ENCODE data around the gene MED19.
"Not testable (repeated sequence)": the region's sequence is repeated elsewhere in the genome, so short reads cannot be mapped to it uniquely, and the experiment has no call there.

MED19 gene

DNA sequence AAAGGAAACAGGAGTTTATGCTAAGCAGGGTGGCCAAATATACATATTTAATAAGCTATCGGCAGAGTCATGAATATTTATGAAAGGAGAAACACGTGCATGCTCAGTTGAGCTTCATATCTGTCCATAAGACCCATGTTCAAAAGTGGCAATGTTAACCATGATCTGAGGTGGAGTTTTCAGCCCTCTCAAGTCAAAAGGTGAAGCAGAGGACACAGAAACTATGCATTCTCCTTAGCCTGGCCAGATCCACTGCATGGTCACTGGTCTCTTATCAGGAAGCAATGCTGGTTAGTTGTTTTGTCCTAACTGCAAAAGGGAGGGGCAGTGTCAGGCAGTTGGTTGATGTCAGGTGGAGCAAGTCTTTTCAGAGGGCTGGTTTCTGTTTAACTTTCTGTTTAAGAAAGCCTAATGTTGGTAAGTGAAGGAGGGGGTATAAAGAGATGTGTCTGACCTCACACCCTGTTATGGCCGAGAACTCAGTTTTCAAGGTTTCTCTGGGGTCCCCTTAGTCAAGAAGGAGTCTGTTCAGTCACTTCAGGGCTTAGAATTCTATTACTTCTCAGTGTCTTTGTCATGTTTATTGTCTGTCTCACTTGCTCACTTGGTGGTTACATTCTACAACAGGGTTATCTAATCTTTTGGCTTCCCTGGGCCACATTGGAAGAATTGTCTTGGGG is 23.7 kb upstream of the MED19 start:
- no peak overlapping the region for H3K27ac ChIP-seq
- no peaks in the 10 kb centered on the region for H3K27me3 ChIP-seq (replicated peaks)
- in situ Hi-C loops (cut with HindIII; ENCODE audit: low pct_ligation_motif_present, low sequenced_read_pairs), result no loop called here
- H3K4me3 ChIP-seq (ENCODE audit: low read depth, low read length), result no peak overlapping the region
- TF ChIP-seq, protein P1, sequence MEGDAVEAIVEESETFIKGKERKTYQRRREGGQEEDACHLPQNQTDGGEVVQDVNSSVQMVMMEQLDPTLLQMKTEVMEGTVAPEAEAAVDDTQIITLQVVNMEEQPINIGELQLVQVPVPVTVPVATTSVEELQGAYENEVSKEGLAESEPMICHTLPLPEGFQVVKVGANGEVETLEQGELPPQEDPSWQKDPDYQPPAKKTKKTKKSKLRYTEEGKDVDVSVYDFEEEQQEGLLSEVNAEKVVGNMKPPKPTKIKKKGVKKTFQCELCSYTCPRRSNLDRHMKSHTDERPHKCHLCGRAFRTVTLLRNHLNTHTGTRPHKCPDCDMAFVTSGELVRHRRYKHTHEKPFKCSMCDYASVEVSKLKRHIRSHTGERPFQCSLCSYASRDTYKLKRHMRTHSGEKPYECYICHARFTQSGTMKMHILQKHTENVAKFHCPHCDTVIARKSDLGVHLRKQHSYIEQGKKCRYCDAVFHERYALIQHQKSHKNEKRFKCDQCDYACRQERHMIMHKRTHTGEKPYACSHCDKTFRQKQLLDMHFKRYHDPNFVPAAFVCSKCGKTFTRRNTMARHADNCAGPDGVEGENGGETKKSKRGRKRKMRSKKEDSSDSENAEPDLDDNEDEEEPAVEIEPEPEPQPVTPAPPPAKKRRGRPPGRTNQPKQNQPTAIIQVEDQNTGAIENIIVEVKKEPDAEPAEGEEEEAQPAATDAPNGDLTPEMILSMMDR (IDR thresholded peaks at IDR 0.05; ENCODE audit: low read depth, low read length, missing control alignments), result no peak
- no peak for DNase-seq
- peaks cover 13% of the 10 kb centered on the region for H3K36me3 ChIP-seq (replicated peaks)

- H3K27ac ChIP-seq, result no peak overlapping the region
- H3K27me3 ChIP-seq (replicated peaks), result no peaks in the 10 kb centered on the region
- no peak overlapping the region for H3K4me3 ChIP-seq (ENCODE audit: low read depth, low read length)
- in situ Hi-C loops (cut with HindIII; ENCODE audit: low pct_ligation_motif_present, low sequenced_read_pairs), result no loop called here
- DNase-seq, result no peak
- H3K36me3 ChIP-seq (replicated peaks), result peaks cover 2% of the 10 kb centered on the region
- TF ChIP-seq, protein P1 (IDR thresholded peaks at IDR 0.05; ENCODE audit: low read depth, low read length, missing control alignments), result no peak
Observed at GRCh38 chr11:57732661-57733060, 20.6 kb upstream of the MED19 start.

- in situ Hi-C loops (cut with HindIII; ENCODE audit: low pct_ligation_motif_present, low sequenced_read_pairs), result no loop called here
- TF ChIP-seq, protein P1 (IDR thresholded peaks at IDR 0.05; ENCODE audit: low read depth, low read length, missing control alignments), result no peak
- no peak overlapping the region for H3K27ac ChIP-seq
- H3K36me3 ChIP-seq (replicated peaks), result no peaks in the 10 kb centered on the region
- no peak overlapping the region for H3K4me3 ChIP-seq (ENCODE audit: low read depth, low read length)
- no peak for DNase-seq
- no peaks in the 10 kb centered on the region for H3K27me3 ChIP-seq (replicated peaks)
Observed at GRCh38 chr11:57729479-57729878, 17.5 kb upstream of the MED19 start.

GRCh38 chr11:57728829-57729228 is 16.8 kb upstream of the MED19 start:
- H3K27ac ChIP-seq, result no peak overlapping the region
- in situ Hi-C loops (cut with HindIII; ENCODE audit: low pct_ligation_motif_present, low sequenced_read_pairs), result no loop called here
- TF ChIP-seq, protein P1 (IDR thresholded peaks at IDR 0.05; ENCODE audit: low read depth, low read length, missing control alignments), result no peak

GRCh38 chr11:57727185-57727584 is 15.2 kb upstream of the MED19 start:
- no peaks in the 10 kb centered on the region for H3K36me3 ChIP-seq (replicated peaks)
- H3K4me3 ChIP-seq (ENCODE audit: low read depth, low read length), result no peak overlapping the region
- TF ChIP-seq, protein P1 (IDR thresholded peaks at IDR 0.05; ENCODE audit: low read depth, low read length, missing control alignments), result no peak
- H3K27me3 ChIP-seq (replicated peaks), result no peaks in the 10 kb centered on the region
- no peak overlapping the region for H3K27ac ChIP-seq
- DNase-seq, result no peak
- in situ Hi-C loops (cut with HindIII; ENCODE audit: low pct_ligation_motif_present, low sequenced_read_pairs), result no loop called here

More at GRCh38 chr11:57728829-57729228, 16.8 kb upstream of the MED19 start:
- DNase-seq, result no peak
- H3K36me3 ChIP-seq (replicated peaks), result no peaks in the 10 kb centered on the region
- H3K4me3 ChIP-seq (ENCODE audit: low read depth, low read length), result no peak overlapping the region
- no peaks in the 10 kb centered on the region for H3K27me3 ChIP-seq (replicated peaks)

- in situ Hi-C loops (cut with HindIII; ENCODE audit: low pct_ligation_motif_present, low sequenced_read_pairs); H3K27ac ChIP-seq; H3K4me3 ChIP-seq (ENCODE audit: low read depth, low read length); DNase-seq; H3K36me3 ChIP-seq (replicated peaks); H3K27me3 ChIP-seq (replicated peaks): not testable (repeated sequence)
Observed at GRCh38 chr11:57716726-57717125, 4.7 kb upstream of the MED19 start.

Measured in brain microvascular endothelial cell (primary cell).